Measurements from ENCODE around the gene BCL11B.

BCL11B gene

GRCh38 chr14:99267837-99268781 lies 3.9 kb downstream of the BCL11B start:
- DNase-seq (no peak), ATAC-seq (replicated peaks) (no peak)
- H3K27ac Mint-ChIP-seq: peak overlapping the region; percentile 20
- H3K36me3 Mint-ChIP-seq: peaks cover 0 to 1% of the 10 kb centered on the region in 2 donors
- peaks cover 76 to 85% of the 10 kb centered on the region in 2 donors for H3K27me3 Mint-ChIP-seq
- peaks cover 19 to 43% of the 10 kb centered on the region in 2 donors for H3K4me1 Mint-ChIP-seq
- no peaks in the 10 kb centered on the region for H3K9me3 Mint-ChIP-seq
- no peak overlapping the region for H3K4me3 Mint-ChIP-seq

- Mint-ChIP-seq H3K9me3 (no peaks in the 10 kb centered on the region), H3K27ac (no peak overlapping the region), H3K4me3 (no peak overlapping the region), H3K27me3 (peaks cover 76 to 85% of the 10 kb centered on the region in 2 donors), H3K4me1 (peaks cover 16 to 43% of the 10 kb centered on the region in 2 donors), H3K36me3 (peaks cover 0 to 1% of the 10 kb centered on the region in 2 donors)
- DNase-seq (no peak), ATAC-seq (replicated peaks) (no peak)
Measured at GRCh38 chr14:99267381-99267780, 4.6 kb downstream of the BCL11B start.

- Mint-ChIP-seq H3K27ac (peak overlapping the region; percentile 6), H3K4me1 (peaks cover 15 to 39% of the 10 kb centered on the region in 2 donors), H3K4me3 (peak overlapping the region in 1 of 2 donors; percentile 25), H3K36me3 (peaks cover 0 to 1% of the 10 kb centered on the region in 2 donors), H3K9me3 (no peaks in the 10 kb centered on the region), H3K27me3 (peaks cover 77 to 85% of the 10 kb centered on the region in 2 donors)
- peak; percentile 61 to 66 for ATAC-seq (replicated peaks)
- peak; percentile 48 for DNase-seq
Measured at GRCh38 chr14:99266181-99267178, 5.5 kb downstream of the BCL11B start.

GRCh38 chr14:99265571-99265970 lies 6.4 kb downstream of the BCL11B start:
- Mint-ChIP-seq H3K4me1 (peaks cover 13 to 34% of the 10 kb centered on the region in 2 donors), H3K27me3 (peaks cover 80 to 89% of the 10 kb centered on the region in 2 donors), H3K27ac (no peak overlapping the region), H3K36me3 (no peaks in the 10 kb centered on the region), H3K9me3 (no peaks in the 10 kb centered on the region), H3K4me3 (no peak overlapping the region)
- no peak for ATAC-seq (replicated peaks)
- DNase-seq: no peak

DNA sequence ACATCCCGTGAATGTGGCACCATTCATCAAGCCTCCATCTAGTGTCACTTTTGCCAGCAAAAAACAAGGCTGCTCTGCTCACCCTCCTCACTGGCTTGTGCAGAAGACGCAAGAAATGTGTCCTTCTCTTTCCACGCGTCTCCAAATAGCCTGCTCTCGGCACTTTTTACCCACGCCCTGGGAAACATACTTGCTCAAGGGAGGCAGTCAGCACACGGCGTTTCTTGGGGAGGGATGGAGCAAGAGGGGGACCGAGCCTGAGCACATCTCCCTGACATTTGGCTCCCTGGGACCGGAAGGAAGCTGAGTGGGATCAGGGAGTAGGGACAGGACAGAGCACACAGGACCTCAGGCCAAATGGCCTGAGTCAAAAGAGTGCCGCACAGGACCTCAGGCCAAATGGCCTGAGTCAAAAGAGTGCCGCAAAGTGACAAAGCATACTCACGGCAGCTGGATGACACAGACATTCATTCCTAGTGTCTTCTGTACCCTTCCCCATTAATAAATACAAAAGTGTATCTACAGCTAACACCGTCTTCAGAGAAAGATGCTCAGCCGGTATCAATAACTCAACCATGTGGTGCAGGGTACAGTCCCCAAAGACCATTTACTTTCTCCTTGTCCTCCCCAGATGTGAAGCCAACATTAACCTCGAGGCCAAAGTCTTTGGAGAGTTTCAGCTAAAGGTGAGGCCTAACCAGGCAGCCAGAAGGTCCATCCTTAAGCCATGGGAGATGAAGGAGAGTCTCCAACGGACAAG lies 7.1 kb downstream of the BCL11B start:
- peaks cover 12 to 30% of the 10 kb centered on the region in 2 donors for H3K4me1 Mint-ChIP-seq
- ATAC-seq (replicated peaks): no peak
- H3K36me3 Mint-ChIP-seq: no peaks in the 10 kb centered on the region
- H3K27ac Mint-ChIP-seq: no peak overlapping the region
- peaks cover 76 to 91% of the 10 kb centered on the region in 2 donors for H3K27me3 Mint-ChIP-seq
- H3K9me3 Mint-ChIP-seq: no peaks in the 10 kb centered on the region
- H3K4me3 Mint-ChIP-seq: no peak overlapping the region
- no peak for DNase-seq

GRCh38 chr14:99263564-99264330 lies 8.2 kb downstream of the BCL11B start:
- ATAC-seq (replicated peaks) (no peak), DNase-seq (no peak)
- Mint-ChIP-seq H3K36me3 (no peaks in the 10 kb centered on the region), H3K27me3 (peaks cover 80 to 92% of the 10 kb centered on the region in 2 donors), H3K4me1 (peaks cover 12 to 24% of the 10 kb centered on the region in 2 donors), H3K9me3 (no peaks in the 10 kb centered on the region), H3K4me3 (no peak overlapping the region), H3K27ac (no peak overlapping the region)

DNA sequence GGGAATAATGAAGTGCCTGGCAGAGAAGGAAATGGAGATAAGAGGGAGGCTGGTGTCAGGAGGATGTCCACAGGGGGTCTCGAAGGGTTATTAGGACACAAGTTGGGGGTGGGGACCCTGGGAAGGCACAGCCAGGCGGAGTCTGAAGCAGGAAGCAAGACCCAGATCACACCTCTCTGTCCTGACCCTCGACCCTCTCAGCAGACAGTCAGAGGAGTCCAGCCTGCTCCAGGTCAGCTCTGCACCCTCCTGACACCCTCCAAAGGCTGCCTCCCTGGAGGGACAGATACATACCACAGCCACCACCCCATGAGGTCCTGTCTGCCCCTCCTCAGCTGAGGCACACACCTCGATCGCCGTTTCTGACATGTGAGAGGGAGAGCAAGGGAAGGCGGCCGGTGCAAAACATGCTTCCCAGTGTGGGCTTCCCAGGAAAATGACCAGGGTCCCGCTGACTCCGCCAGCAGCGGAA lies 9.0 kb downstream of the BCL11B start:
- no peak overlapping the region for H3K27ac Mint-ChIP-seq
- no peaks in the 10 kb centered on the region for H3K9me3 Mint-ChIP-seq
- DNase-seq: no peak
- no peaks in the 10 kb centered on the region for H3K36me3 Mint-ChIP-seq
- peaks cover 80 to 92% of the 10 kb centered on the region in 2 donors for H3K27me3 Mint-ChIP-seq
- no peak for ATAC-seq (replicated peaks)
- H3K4me1 Mint-ChIP-seq: peaks cover 12 to 21% of the 10 kb centered on the region in 2 donors
- H3K4me3 Mint-ChIP-seq: no peak overlapping the region

DNA sequence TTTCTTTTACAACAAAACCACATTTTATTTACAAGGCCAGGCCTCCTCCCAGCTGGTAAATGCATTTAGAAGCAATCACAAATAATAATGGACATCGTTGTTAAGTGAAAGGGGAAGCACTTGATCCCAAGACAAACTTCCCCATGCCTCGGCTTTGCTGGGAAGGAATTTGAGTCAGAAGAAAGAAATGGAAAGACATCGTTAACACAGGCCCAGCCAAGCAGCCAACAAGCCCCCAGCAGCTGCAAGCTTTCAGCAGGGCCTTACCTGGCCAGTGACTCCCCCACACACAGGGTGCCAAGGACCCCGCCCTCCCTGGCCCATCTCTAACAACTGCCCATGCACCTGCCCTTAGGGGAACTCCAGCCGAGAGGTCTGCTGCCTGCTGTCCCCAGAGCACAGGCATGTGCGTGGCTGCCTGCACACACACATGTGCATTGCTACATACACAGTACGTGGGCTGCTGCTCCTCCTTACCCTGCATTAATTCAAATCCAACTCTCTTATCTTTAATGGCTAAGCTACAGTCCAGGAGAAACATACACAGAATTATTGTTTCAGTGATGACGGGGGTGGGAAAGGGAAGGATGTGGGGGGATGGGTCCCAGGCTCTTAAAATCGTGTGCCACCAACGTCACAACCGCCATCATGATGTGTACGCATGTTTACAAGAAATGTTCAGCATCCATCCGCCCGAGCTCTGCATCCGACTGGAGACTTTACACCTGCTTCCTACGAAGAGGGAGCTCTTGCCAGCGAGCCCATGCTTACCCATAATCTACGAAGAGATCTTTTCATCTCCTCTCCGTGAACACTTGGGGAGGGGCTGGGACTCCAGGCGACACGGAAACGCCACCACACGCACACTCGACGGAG lies 9.8 kb downstream of the BCL11B start:
- Mint-ChIP-seq H3K27me3 (peaks cover 74 to 91% of the 10 kb centered on the region in 2 donors), H3K36me3 (no peaks in the 10 kb centered on the region), H3K27ac (no peak overlapping the region), H3K4me3 (no peak overlapping the region), H3K4me1 (peaks cover 12 to 21% of the 10 kb centered on the region in 2 donors), H3K9me3 (no peaks in the 10 kb centered on the region)
- no peak for ATAC-seq (replicated peaks)
- no peak for DNase-seq

GRCh38 chr14:99260587-99261551 lies 11.1 kb downstream of the BCL11B start:
- Mint-ChIP-seq H3K36me3 (no peaks in the 10 kb centered on the region), H3K27me3 (peaks cover 65 to 91% of the 10 kb centered on the region in 2 donors), H3K9me3 (no peaks in the 10 kb centered on the region), H3K27ac (no peak overlapping the region), H3K4me1 (peaks cover 5 to 11% of the 10 kb centered on the region in 2 donors), H3K4me3 (no peak overlapping the region)
- DNase-seq: no peak
- no peak for ATAC-seq (replicated peaks)

DNA sequence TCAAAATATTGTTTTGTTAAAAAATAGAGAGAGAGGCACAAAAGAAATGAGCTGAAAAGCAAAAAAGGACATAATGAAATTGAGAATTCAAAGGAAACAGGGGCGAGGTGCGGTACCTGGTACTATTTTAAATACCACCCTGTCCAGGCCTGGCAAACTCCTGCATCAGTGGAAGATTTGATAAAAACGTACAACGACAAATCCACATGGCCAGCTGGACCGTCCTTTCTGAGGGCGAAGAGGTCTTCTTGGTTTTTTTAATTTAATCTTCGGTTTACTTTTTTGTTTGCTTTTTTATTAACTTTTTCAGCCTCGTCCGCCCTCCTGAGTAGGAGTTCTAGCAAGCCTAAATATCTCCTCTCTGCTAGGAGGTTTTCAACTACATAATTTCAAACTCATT lies 11.9 kb downstream of the BCL11B start:
- DNase-seq: no peak
- Mint-ChIP-seq H3K4me3 (no peak overlapping the region), H3K27me3 (peaks cover 57 to 84% of the 10 kb centered on the region in 2 donors), H3K4me1 (peaks cover 5 to 11% of the 10 kb centered on the region in 2 donors), H3K36me3 (no peaks in the 10 kb centered on the region), H3K27ac (no peak overlapping the region), H3K9me3 (no peaks in the 10 kb centered on the region)
- ATAC-seq (replicated peaks): no peak

DNA sequence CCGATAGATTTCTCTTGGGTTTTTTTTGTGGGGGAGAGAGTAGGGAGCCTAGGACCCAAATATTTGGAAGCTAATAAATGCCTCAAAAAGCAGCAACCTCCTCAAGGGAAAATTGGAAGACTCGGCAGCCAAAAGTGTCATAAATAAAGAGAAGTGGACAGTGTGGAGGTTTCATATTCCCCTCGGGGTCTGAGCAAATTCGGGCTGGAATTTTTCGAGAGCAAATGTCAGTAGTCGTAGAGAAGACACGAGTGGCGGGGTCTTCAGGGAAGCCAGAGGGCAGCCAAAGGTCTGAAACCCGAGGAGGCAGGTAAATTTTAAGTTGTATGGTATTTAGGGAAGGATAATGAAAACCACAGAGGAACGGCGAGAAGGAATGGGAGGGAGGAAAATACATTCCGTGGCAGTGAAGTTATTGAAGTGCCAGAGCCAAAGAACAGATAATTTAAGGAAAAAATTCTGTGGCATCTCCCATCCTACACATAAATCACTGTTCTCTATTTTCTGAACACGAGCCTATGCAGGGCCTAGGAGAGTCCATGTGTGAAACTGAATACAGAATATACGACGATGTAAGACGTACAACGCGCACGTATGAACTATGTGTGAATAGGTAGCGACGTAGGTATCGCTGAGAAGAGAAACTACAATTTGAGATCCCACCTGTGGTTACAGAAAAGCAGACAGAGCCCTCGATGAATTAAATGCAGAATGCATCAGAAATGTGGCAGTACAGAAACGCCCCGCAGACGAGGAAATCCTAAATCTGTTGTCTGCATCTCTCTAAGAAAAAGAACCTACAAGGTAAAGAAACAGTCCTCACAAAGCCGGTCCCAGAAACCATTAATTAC lies 12.9 kb downstream of the BCL11B start:
- H3K27ac Mint-ChIP-seq: no peak overlapping the region
- no peak for ATAC-seq (replicated peaks)

More for the DNA sequence above, 12.9 kb downstream of the BCL11B start:
- H3K4me1 Mint-ChIP-seq: peaks cover 5 to 11% of the 10 kb centered on the region in 2 donors
- DNase-seq: no peak
- H3K36me3 Mint-ChIP-seq: no peaks in the 10 kb centered on the region
- no peak overlapping the region for H3K4me3 Mint-ChIP-seq
- peaks cover 54 to 81% of the 10 kb centered on the region in 2 donors for H3K27me3 Mint-ChIP-seq
- H3K9me3 Mint-ChIP-seq: no peaks in the 10 kb centered on the region
